ENCODE data around the gene RETREG1. TPM values are rescaled to one million over a fixed set of nuclear protein-coding genes. Genes with fewer than 3 reads are reported as not detected.

The RETREG1 gene
- total RNA-seq, 1 donor from 2014 or later = 15.8 TPM

DNA sequence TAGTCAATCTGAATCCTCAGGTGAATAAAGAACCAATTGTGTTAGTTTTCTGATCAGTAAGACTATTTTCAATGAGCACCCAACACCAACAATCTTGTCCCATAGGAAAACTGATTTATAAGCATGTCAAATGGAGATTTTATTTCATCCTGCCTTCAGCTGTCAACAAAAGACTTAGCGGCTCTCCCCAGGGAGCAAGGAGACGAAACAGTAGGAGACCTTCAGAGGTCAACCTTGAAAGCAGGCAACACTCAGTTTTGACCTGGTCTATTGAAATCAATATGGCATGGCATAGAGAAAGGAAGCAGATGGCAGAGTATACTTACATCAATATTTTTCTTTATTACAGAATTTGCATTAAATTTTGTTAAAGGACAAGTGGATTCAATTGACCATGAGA lies 185.3 kb downstream of the RETREG1 start:
- Mint-ChIP-seq H3K27me3 (ENCODE audit: unreplicated experiment) (peaks cover 4% of the 10 kb centered on the region), H3K4me3 (ENCODE audit: unreplicated experiment) (no peak overlapping the region), H3K27ac (ENCODE audit: unreplicated experiment) (no peak overlapping the region), H3K4me1 (ENCODE audit: unreplicated experiment) (no peaks in the 10 kb centered on the region), H3K9me3 (ENCODE audit: unreplicated experiment) (no peaks in the 10 kb centered on the region), H3K36me3 (ENCODE audit: low read depth, unreplicated experiment) (no peaks in the 10 kb centered on the region)
- TF ChIP-seq, protein P1, sequence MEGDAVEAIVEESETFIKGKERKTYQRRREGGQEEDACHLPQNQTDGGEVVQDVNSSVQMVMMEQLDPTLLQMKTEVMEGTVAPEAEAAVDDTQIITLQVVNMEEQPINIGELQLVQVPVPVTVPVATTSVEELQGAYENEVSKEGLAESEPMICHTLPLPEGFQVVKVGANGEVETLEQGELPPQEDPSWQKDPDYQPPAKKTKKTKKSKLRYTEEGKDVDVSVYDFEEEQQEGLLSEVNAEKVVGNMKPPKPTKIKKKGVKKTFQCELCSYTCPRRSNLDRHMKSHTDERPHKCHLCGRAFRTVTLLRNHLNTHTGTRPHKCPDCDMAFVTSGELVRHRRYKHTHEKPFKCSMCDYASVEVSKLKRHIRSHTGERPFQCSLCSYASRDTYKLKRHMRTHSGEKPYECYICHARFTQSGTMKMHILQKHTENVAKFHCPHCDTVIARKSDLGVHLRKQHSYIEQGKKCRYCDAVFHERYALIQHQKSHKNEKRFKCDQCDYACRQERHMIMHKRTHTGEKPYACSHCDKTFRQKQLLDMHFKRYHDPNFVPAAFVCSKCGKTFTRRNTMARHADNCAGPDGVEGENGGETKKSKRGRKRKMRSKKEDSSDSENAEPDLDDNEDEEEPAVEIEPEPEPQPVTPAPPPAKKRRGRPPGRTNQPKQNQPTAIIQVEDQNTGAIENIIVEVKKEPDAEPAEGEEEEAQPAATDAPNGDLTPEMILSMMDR (IDR thresholded peaks at IDR 0.05; ENCODE audit: unreplicated experiment) = no peak
- DNase-seq (ENCODE audit: low spot score) = no peak

DNA sequence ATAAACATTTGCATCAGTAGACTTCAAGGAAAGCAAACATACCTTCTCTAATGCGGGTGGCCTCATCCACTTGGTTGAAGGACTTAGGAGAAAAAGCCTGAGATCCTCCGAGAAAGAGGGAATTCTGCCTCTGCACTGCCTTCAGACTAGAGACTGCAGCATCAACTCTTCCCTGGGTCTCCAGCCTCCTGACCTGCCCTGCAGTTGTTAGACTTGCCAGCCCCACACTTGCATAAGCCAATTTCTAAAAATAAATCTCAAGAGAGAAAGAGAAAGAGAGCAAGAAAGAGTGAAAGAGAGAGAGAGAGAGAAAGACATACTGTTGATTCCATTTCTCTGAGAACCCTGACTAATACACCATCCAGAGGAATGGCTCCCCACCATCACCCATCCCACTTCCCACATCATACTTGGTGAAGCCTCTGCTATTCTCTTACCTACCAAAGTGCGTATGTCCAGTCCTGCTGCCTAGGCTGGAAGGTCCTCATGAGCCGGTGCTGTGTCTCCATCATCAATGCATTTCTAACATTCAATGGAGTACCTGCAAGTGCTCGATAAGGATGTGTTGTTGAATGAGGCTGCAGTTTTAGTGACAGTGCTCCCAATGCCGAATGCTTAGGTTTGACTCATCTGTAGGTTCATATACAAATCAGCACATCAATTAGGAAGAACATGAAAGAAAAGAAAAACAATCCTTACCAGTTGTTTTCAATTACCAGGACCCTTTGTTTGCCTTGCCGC lies 186.3 kb downstream of the RETREG1 start:
- Mint-ChIP-seq H3K4me3 (ENCODE audit: unreplicated experiment) (no peak overlapping the region), H3K36me3 (ENCODE audit: low read depth, unreplicated experiment) (no peaks in the 10 kb centered on the region), H3K27me3 (ENCODE audit: unreplicated experiment) (peaks cover 4% of the 10 kb centered on the region), H3K9me3 (ENCODE audit: unreplicated experiment) (no peaks in the 10 kb centered on the region), H3K27ac (ENCODE audit: unreplicated experiment) (no peak overlapping the region), H3K4me1 (ENCODE audit: unreplicated experiment) (no peaks in the 10 kb centered on the region)
- no peak for DNase-seq (ENCODE audit: low spot score)
- TF ChIP-seq, protein P1 (IDR thresholded peaks at IDR 0.05; ENCODE audit: unreplicated experiment) = no peak

DNA sequence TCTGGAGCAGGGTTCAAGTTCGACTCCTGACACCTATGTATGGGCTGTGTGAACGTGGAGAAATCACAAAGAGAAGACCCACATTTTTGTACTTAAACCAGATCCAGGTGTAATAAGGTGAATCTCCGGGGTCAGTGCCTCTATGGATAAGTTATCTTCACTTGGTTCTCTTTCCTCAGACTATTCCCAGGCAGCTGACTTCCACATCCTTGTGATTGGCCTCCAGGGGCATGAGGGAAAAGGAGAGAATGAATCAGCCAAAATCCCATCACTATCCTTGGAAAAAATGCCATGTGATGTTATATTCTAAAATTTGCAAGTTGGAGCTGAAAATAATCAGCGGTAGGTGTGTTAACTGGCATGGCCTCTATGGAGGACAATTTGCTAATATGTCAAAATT lies 188.4 kb downstream of the RETREG1 start:
- Mint-ChIP-seq H3K27ac (ENCODE audit: unreplicated experiment) (no peak overlapping the region), H3K9me3 (ENCODE audit: unreplicated experiment) (no peaks in the 10 kb centered on the region), H3K27me3 (ENCODE audit: unreplicated experiment) (peaks cover 2% of the 10 kb centered on the region), H3K4me1 (ENCODE audit: unreplicated experiment) (no peaks in the 10 kb centered on the region), H3K4me3 (ENCODE audit: unreplicated experiment) (no peak overlapping the region), H3K36me3 (ENCODE audit: low read depth, unreplicated experiment) (no peaks in the 10 kb centered on the region)
- TF ChIP-seq, protein P1 (IDR thresholded peaks at IDR 0.05; ENCODE audit: unreplicated experiment) = peak; percentile 27
- no peak for DNase-seq (ENCODE audit: low spot score)

DNA sequence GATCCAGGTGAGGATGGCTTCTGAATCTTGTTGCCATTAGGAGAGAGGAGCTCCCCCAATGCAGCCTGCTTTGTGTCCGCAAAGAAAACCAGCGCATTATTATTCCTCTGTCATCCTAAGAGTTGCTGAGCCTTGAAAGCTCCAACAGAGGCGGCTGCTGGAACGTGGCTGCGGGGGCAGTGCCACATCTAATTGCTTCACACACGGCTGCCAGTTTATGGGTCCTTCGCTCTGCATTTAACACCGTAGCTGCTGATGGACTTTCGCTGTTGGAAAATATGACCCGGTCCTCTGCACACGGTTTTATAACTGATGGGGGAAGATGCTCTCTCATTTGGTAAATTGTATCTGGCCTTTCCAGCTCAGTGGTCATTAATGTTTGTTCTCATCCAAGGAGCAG lies 189.2 kb downstream of the RETREG1 start:
- Mint-ChIP-seq H3K9me3 (ENCODE audit: unreplicated experiment) (no peaks in the 10 kb centered on the region), H3K36me3 (ENCODE audit: low read depth, unreplicated experiment) (no peaks in the 10 kb centered on the region), H3K4me1 (ENCODE audit: unreplicated experiment) (no peaks in the 10 kb centered on the region), H3K4me3 (ENCODE audit: unreplicated experiment) (no peak overlapping the region), H3K27ac (ENCODE audit: unreplicated experiment) (no peak overlapping the region), H3K27me3 (ENCODE audit: unreplicated experiment) (peaks cover 2% of the 10 kb centered on the region)
- DNase-seq (ENCODE audit: low spot score) = no peak
- TF ChIP-seq, protein P1 (IDR thresholded peaks at IDR 0.05; ENCODE audit: unreplicated experiment) = no peak

Other genes with a start within 250 kb of the RETREG1 start
- gene ZNF622, start 151.2 kb downstream of the RETREG1 start, total RNA-seq (ENCODE audit: unreplicated experiment) = 25.8 TPM